IPS-20b (cell line): ENCODE results near the gene DACH1.

Source experiments
- H3K27ac ChIP-seq: one replicate; pipeline ENCODE4 v1.5.1; 2013; ENCODE audit warnings: low read length
- H3K27me3 ChIP-seq: 2 replicates; pipeline ENCODE4 v1.6.1; 2013; ENCODE audit warnings: mild to moderate bottlenecking, low read length, inconsistent platforms; ENCODE audit not compliant: insufficient read depth
- H3K36me3 ChIP-seq: 2 replicates; pipeline ENCODE4 v1.6.1; 2013; ENCODE audit warnings: low read depth, mild to moderate bottlenecking, inconsistent platforms, low read length, moderate library complexity; ENCODE audit not compliant: insufficient read depth
- H3K4me1 ChIP-seq: 2 replicates; pipeline ENCODE4 v1.6.1; 2013; ENCODE audit warnings: mild to moderate bottlenecking, control low read depth, inconsistent platforms, low read length, moderate library complexity; ENCODE audit not compliant: insufficient read depth
- H3K4me3 ChIP-seq: 2 replicates; pipeline ENCODE4 v1.5.1; 2013; ENCODE audit warnings: mild to moderate bottlenecking, low read length, inconsistent platforms
- H3K9ac ChIP-seq: 2 replicates; pipeline ENCODE4 v1.6.1; 2013; ENCODE audit warnings: low read depth, mild to moderate bottlenecking, inconsistent platforms, low read length, moderate library complexity
- H3K9me3 ChIP-seq: 2 replicates; pipeline ENCODE4 v1.6.1; 2013; ENCODE audit warnings: mild to moderate bottlenecking, low read depth, low read length, inconsistent platforms; ENCODE audit not compliant: insufficient read depth

Gene DACH1

GRCh38 chr13:71591374-71591773 is 275.6 kb downstream of the DACH1 start:
- no peaks in the 10 kb centered on the region for H3K4me1 ChIP-seq
- no peak overlapping the region for H3K4me3 ChIP-seq
- H3K27ac ChIP-seq, result no peak overlapping the region
- no peaks in the 10 kb centered on the region for H3K36me3 ChIP-seq
- no peaks in the 10 kb centered on the region for H3K9me3 ChIP-seq
- no peaks in the 10 kb centered on the region for H3K27me3 ChIP-seq
- no peak overlapping the region for H3K9ac ChIP-seq

DNA sequence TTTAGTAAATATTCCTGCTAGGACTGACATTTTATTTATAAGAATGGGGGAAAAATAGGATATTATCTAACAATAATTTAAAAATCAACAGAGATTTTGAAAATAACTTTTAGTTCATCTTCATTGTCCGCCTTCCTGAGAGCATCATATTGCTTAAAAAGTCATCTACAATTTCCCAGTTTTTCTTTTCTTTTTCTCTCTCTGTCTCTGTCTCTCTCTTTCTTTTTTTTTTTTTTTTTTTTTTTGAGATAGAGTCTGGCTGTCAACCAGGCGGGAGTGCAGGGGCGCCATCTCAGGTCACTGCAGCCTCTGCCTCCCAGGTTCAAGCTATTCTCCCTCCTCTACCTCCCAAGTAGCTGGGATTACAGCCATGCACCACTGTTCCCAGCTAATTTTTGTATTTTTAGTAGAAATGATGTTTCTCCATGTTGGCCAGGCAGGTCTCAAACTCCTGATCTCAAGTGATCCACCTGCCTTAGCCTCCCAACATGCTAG is 276.3 kb downstream of the DACH1 start:
- Histone ChIP-seq H3K36me3 (no peaks in the 10 kb centered on the region), H3K9ac (no peak overlapping the region), H3K27me3 (no peaks in the 10 kb centered on the region), H3K4me3 (no peak overlapping the region), H3K9me3 (no peaks in the 10 kb centered on the region), H3K27ac (no peak overlapping the region), H3K4me1 (no peaks in the 10 kb centered on the region)

- Histone ChIP-seq H3K27me3 (no peaks in the 10 kb centered on the region), H3K4me1 (no peaks in the 10 kb centered on the region), H3K9ac (no peak overlapping the region), H3K9me3 (no peaks in the 10 kb centered on the region), H3K36me3 (no peaks in the 10 kb centered on the region), H3K4me3 (no peak overlapping the region), H3K27ac (no peak overlapping the region)
These were observed 278.0 kb downstream of the DACH1 start for GRCh38 chr13:71589032-71589431.

GRCh38 chr13:71587817-71588216 is 279.2 kb downstream of the DACH1 start:
- no peaks in the 10 kb centered on the region for H3K4me1 ChIP-seq
- no peaks in the 10 kb centered on the region for H3K36me3 ChIP-seq
- no peak overlapping the region for H3K4me3 ChIP-seq
- no peaks in the 10 kb centered on the region for H3K9me3 ChIP-seq
- H3K9ac ChIP-seq, result no peak overlapping the region
- H3K27ac ChIP-seq, result no peak overlapping the region
- no peaks in the 10 kb centered on the region for H3K27me3 ChIP-seq

GRCh38 chr13:71587193-71587592 is 279.8 kb downstream of the DACH1 start:
- no peaks in the 10 kb centered on the region for H3K9me3 ChIP-seq
- no peak overlapping the region for H3K4me3 ChIP-seq
- H3K4me1 ChIP-seq, result no peaks in the 10 kb centered on the region
- no peaks in the 10 kb centered on the region for H3K36me3 ChIP-seq
- H3K27me3 ChIP-seq, result no peaks in the 10 kb centered on the region
- H3K9ac ChIP-seq, result no peak overlapping the region
- H3K27ac ChIP-seq, result no peak overlapping the region

DNA sequence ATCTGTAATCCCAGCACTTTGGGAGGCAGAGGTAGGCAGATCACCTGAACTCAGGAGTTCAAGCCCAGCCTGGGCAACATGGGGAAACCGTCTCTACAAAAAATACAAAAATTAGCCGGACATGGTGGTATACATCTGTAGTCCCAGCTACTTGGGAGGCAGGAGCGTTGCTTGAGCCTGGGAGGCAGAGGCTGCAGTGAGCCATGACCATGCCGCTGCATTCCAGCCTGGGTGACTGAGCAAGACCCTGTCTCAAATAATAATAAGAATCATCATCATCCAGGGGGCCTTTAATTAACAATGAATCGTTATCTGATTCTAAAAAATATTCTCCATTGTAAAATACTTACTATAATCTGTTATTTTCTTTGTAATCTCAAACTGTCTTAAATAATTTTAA is 283.4 kb downstream of the DACH1 start:
- Histone ChIP-seq H3K27ac (no peak overlapping the region), H3K9ac (no peak overlapping the region), H3K4me1 (no peaks in the 10 kb centered on the region), H3K27me3 (no peaks in the 10 kb centered on the region), H3K9me3 (no peaks in the 10 kb centered on the region), H3K4me3 (no peak overlapping the region), H3K36me3 (no peaks in the 10 kb centered on the region)

- Histone ChIP-seq H3K4me3 (no peak overlapping the region), H3K36me3 (no peaks in the 10 kb centered on the region), H3K27ac (no peak overlapping the region), H3K9ac (no peak overlapping the region), H3K4me1 (no peaks in the 10 kb centered on the region), H3K9me3 (no peaks in the 10 kb centered on the region), H3K27me3 (no peaks in the 10 kb centered on the region)
These were observed 286.4 kb downstream of the DACH1 start for GRCh38 chr13:71580614-71581013.

DNA sequence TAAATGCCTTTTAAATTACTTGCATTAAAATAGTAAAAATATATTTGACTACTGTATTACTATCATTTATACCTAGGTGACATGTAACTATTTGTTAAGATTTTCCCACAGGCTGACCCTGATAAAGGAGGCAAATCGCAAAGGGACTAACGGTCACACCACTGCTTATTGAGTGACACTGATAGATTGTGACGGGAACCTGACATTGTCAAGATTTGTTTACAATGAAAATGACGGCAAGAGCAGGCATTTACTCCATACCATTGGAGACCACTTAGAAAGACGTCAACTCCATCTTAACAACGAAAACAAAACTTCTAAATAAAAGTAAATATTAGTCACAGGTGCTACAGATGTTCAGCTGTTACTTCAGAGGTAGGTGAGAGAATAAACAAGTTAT is 289.0 kb downstream of the DACH1 start:
- H3K36me3 ChIP-seq, result no peaks in the 10 kb centered on the region
- no peaks in the 10 kb centered on the region for H3K27me3 ChIP-seq
- no peak overlapping the region for H3K27ac ChIP-seq
- no peak overlapping the region for H3K4me3 ChIP-seq
- H3K9me3 ChIP-seq, result no peaks in the 10 kb centered on the region
- H3K9ac ChIP-seq, result no peak overlapping the region
- H3K4me1 ChIP-seq, result no peaks in the 10 kb centered on the region

- Histone ChIP-seq H3K9ac (no peak overlapping the region), H3K4me1 (no peaks in the 10 kb centered on the region), H3K9me3 (no peaks in the 10 kb centered on the region), H3K27me3 (no peaks in the 10 kb centered on the region), H3K4me3 (no peak overlapping the region), H3K36me3 (no peaks in the 10 kb centered on the region), H3K27ac (no peak overlapping the region)
These were observed 289.9 kb downstream of the DACH1 start for GRCh38 chr13:71577127-71577526.

GRCh38 chr13:71576571-71576970 is 290.4 kb downstream of the DACH1 start:
- Histone ChIP-seq H3K9ac (no peak overlapping the region), H3K9me3 (no peaks in the 10 kb centered on the region), H3K4me3 (no peak overlapping the region), H3K27ac (no peak overlapping the region), H3K4me1 (no peaks in the 10 kb centered on the region), H3K27me3 (no peaks in the 10 kb centered on the region), H3K36me3 (no peaks in the 10 kb centered on the region)

GRCh38 chr13:71546881-71547280 is 320.1 kb downstream of the DACH1 start:
- no peaks in the 10 kb centered on the region; the same call in 1 of the 2 replicates for H3K4me1 ChIP-seq
- H3K4me3 ChIP-seq, result no peak overlapping the region
- no peak overlapping the region for H3K27ac ChIP-seq
- no peaks in the 10 kb centered on the region for H3K27me3 ChIP-seq
- H3K9ac ChIP-seq, result no peak overlapping the region
- H3K36me3 ChIP-seq, result no peaks in the 10 kb centered on the region
- no peaks in the 10 kb centered on the region for H3K9me3 ChIP-seq

GRCh38 chr13:71540098-71540497 is 326.9 kb downstream of the DACH1 start:
- Histone ChIP-seq H3K27me3 (no peaks in the 10 kb centered on the region), H3K4me3 (no peak overlapping the region), H3K27ac (no peak overlapping the region), H3K9me3 (no peaks in the 10 kb centered on the region), H3K36me3 (no peaks in the 10 kb centered on the region), H3K9ac (no peak overlapping the region), H3K4me1 (no peaks in the 10 kb centered on the region)

DNA sequence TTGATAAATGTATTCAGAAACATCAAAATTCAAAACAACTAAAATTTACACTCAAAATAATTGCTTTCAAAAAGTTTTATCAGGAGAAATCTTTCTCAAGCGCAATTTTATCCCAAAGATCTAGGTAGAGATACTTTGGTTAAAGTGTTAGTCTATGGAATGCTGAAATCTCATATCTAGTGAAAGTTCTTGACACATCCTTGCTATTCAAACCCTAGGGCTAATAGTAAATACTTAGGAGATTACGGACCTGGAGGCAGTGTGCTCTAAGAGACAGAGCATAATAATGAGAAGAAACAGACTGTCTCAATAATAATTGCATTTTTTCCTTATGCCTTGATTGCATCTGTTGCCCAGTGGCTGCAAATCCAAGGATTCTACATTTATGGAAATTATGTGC is 330.8 kb downstream of the DACH1 start:
- H3K36me3 ChIP-seq, result no peaks in the 10 kb centered on the region
- H3K9me3 ChIP-seq, result no peaks in the 10 kb centered on the region
- no peak overlapping the region for H3K9ac ChIP-seq
- H3K27ac ChIP-seq, result no peak overlapping the region
- H3K4me3 ChIP-seq, result no peak overlapping the region
- H3K4me1 ChIP-seq, result no peaks in the 10 kb centered on the region
- H3K27me3 ChIP-seq, result no peaks in the 10 kb centered on the region
